HT1080 (cell line): Measurements from ENCODE around the gene WRAP73. TPM values are rescaled to one million over a fixed set of nuclear protein-coding genes. Genes with fewer than 3 reads are reported as not detected.
"Not testable (repeated sequence)": the region's sequence is repeated elsewhere in the genome, so short reads cannot be mapped to it uniquely, and the experiment has no call there.

ENCODE experiments used
- DNase-seq: peaks from one replicate; pipeline ENCODE4 v3.0.0-alpha.2; 2015; ENCODE audit warnings: low read depth
- total RNA-seq: library from RNA; depleted of rRNA; stranded (reverse); fragments of >200 nt; shearing (Covaris generic); gene quantifications from 2 replicates; pipeline ENCODE4 v1.2.3, GENCODE V29; 2014

WRAP73 gene
- total RNA-seq, 1 experiment from 2014 or later: 64.5 TPM

GRCh38 chr1:3632298-3632697 lies 17.6 kb downstream of the WRAP73 start:
- no peak for DNase-seq

GRCh38 chr1:3631320-3632260 lies 18.3 kb downstream of the WRAP73 start:
- DNase-seq: no peak

- no peak for DNase-seq
Observed at GRCh38 chr1:3630914-3631313, 19.0 kb downstream of the WRAP73 start.

GRCh38 chr1:3630161-3630611 lies 19.7 kb downstream of the WRAP73 start:
- no peak for DNase-seq

- no peak for DNase-seq
Observed at GRCh38 chr1:3629561-3630160, 20.2 kb downstream of the WRAP73 start.

GRCh38 chr1:3628445-3628844 lies 21.5 kb downstream of the WRAP73 start:
- DNase-seq: no peak

- no peak for DNase-seq
Observed at GRCh38 chr1:3627515-3628253, 22.2 kb downstream of the WRAP73 start.

GRCh38 chr1:3626025-3626424 lies 23.9 kb downstream of the WRAP73 start:
- no peak for DNase-seq

GRCh38 chr1:3625151-3625907 lies 24.6 kb downstream of the WRAP73 start:
- DNase-seq: no peak

- peak; percentile 93 for DNase-seq
Observed at GRCh38 chr1:3624200-3625136, 25.4 kb downstream of the WRAP73 start, which contains the start of gene TPRG1L. TSS of gene TPRG1L (plus strand) at chr1:3625015. CDS start at chr1:3625073, 58 bp downstream.

GRCh38 chr1:3623441-3624199 lies 26.3 kb downstream of the WRAP73 start:
- DNase-seq: no peak

- DNase-seq: not testable (repeated sequence)
Observed at GRCh38 chr1:3622102-3622501, 27.8 kb downstream of the WRAP73 start.

GRCh38 chr1:3621151-3621671 lies 28.7 kb downstream of the WRAP73 start:
- peak; percentile 47 for DNase-seq

GRCh38 chr1:3620708-3621107 lies 29.2 kb downstream of the WRAP73 start:
- no peak for DNase-seq

GRCh38 chr1:3618881-3619671 lies 30.8 kb downstream of the WRAP73 start:
- DNase-seq: peak; percentile 55

GRCh38 chr1:3618531-3618880 lies 31.4 kb downstream of the WRAP73 start:
- no peak for DNase-seq

GRCh38 chr1:3617806-3618345 lies 32.0 kb downstream of the WRAP73 start:
- DNase-seq: no peak

- DNase-seq: no peak
Observed at GRCh38 chr1:3616861-3617260, 33.0 kb downstream of the WRAP73 start.
